Rectal smooth muscle tissue (tissue), 1 donor: ENCODE data around the gene CCL5.
"Not testable (repeated sequence)": the region's sequence is repeated elsewhere in the genome, so short reads cannot be mapped to it uniquely, and the experiment has no call there.

Experiments used
- H3K27ac ChIP-seq: one replicate; pipeline ENCODE4 v1.7.0; 2013; ENCODE audit warnings: low read depth, low read length, inconsistent platforms
- H3K27me3 ChIP-seq: one replicate; pipeline ENCODE4 v1.7.0; 2013; ENCODE audit warnings: low read length; ENCODE audit not compliant: control insufficient read depth, insufficient read depth
- H3K36me3 ChIP-seq: one replicate; pipeline ENCODE4 v1.7.0; 2013; ENCODE audit warnings: low read length; ENCODE audit not compliant: control insufficient read depth, insufficient read depth
- H3K4me1 ChIP-seq: one replicate; pipeline ENCODE4 v1.7.0; 2013; ENCODE audit warnings: low read length; ENCODE audit not compliant: control insufficient read depth, insufficient read depth
- H3K4me3 ChIP-seq: one replicate; pipeline ENCODE4 v1.7.0; 2013; ENCODE audit warnings: low read length
- H3K9ac ChIP-seq: one replicate; pipeline ENCODE4 v1.7.0; 2013; ENCODE audit warnings: low read length

Gene CCL5

GRCh38 chr17:35907691-35908090, 27.5 kb upstream of the CCL5 start:
- Histone ChIP-seq H3K4me3 (no peak overlapping the region), H3K4me1 (no peaks in the 10 kb centered on the region), H3K27ac (no peak overlapping the region), H3K27me3 (no peaks in the 10 kb centered on the region), H3K9ac (no peak overlapping the region), H3K36me3 (no peaks in the 10 kb centered on the region)

GRCh38 chr17:35906926-35907637, 26.9 kb upstream of the CCL5 start:
- H3K4me3 ChIP-seq, result no peak overlapping the region
- H3K27me3 ChIP-seq, result no peaks in the 10 kb centered on the region
- no peaks in the 10 kb centered on the region for H3K4me1 ChIP-seq
- no peak overlapping the region for H3K27ac ChIP-seq
- no peaks in the 10 kb centered on the region for H3K36me3 ChIP-seq
- H3K9ac ChIP-seq, result no peak overlapping the region

GRCh38 chr17:35906191-35906925, 26.2 kb upstream of the CCL5 start:
- Histone ChIP-seq H3K4me1 (no peaks in the 10 kb centered on the region), H3K27ac (no peak overlapping the region), H3K27me3 (no peaks in the 10 kb centered on the region), H3K36me3 (no peaks in the 10 kb centered on the region), H3K9ac (no peak overlapping the region), H3K4me3 (no peak overlapping the region)

- Histone ChIP-seq H3K9ac (no peak overlapping the region), H3K4me3 (no peak overlapping the region), H3K4me1 (no peaks in the 10 kb centered on the region), H3K27ac (no peak overlapping the region), H3K36me3 (no peaks in the 10 kb centered on the region), H3K27me3 (no peaks in the 10 kb centered on the region)
Observed at GRCh38 chr17:35903451-35903850, 23.3 kb upstream of the CCL5 start.

- Histone ChIP-seq H3K27ac (no peak overlapping the region), H3K4me1 (no peaks in the 10 kb centered on the region), H3K9ac (no peak overlapping the region), H3K36me3 (no peaks in the 10 kb centered on the region), H3K4me3 (no peak overlapping the region), H3K27me3 (no peaks in the 10 kb centered on the region)
Observed at GRCh38 chr17:35901631-35902175, 21.5 kb upstream of the CCL5 start.

- H3K27me3 ChIP-seq, result no peaks in the 10 kb centered on the region
- no peak overlapping the region for H3K9ac ChIP-seq
- no peak overlapping the region for H3K27ac ChIP-seq
- H3K4me1 ChIP-seq, result no peaks in the 10 kb centered on the region
- H3K36me3 ChIP-seq, result no peaks in the 10 kb centered on the region
- no peak overlapping the region for H3K4me3 ChIP-seq
Observed at GRCh38 chr17:35900708-35901480, 20.7 kb upstream of the CCL5 start.

GRCh38 chr17:35900280-35900679, 20.1 kb upstream of the CCL5 start:
- no peaks in the 10 kb centered on the region for H3K36me3 ChIP-seq
- no peaks in the 10 kb centered on the region for H3K4me1 ChIP-seq
- no peak overlapping the region for H3K9ac ChIP-seq
- H3K27ac ChIP-seq, result no peak overlapping the region
- H3K4me3 ChIP-seq, result no peak overlapping the region
- no peaks in the 10 kb centered on the region for H3K27me3 ChIP-seq

GRCh38 chr17:35898283-35899070, 18.3 kb upstream of the CCL5 start:
- Histone ChIP-seq H3K4me1 (no peaks in the 10 kb centered on the region), H3K27ac (no peak overlapping the region), H3K36me3 (no peaks in the 10 kb centered on the region), H3K4me3 (no peak overlapping the region), H3K9ac (no peak overlapping the region), H3K27me3 (no peaks in the 10 kb centered on the region)

- not testable (repeated sequence) for H3K27ac ChIP-seq, H3K9ac ChIP-seq, H3K4me3 ChIP-seq, H3K36me3 ChIP-seq, H3K27me3 ChIP-seq, H3K4me1 ChIP-seq
Observed at GRCh38 chr17:35897772-35898171, 17.6 kb upstream of the CCL5 start.

- no peaks in the 10 kb centered on the region for H3K4me1 ChIP-seq
- H3K36me3 ChIP-seq, result no peaks in the 10 kb centered on the region
- H3K9ac ChIP-seq, result no peak overlapping the region
- no peak overlapping the region for H3K27ac ChIP-seq
- no peak overlapping the region for H3K4me3 ChIP-seq
- no peaks in the 10 kb centered on the region for H3K27me3 ChIP-seq
Observed at GRCh38 chr17:35895636-35896587, 15.8 kb upstream of the CCL5 start.

- Histone ChIP-seq H3K4me1 (no peaks in the 10 kb centered on the region), H3K27ac (no peak overlapping the region), H3K27me3 (no peaks in the 10 kb centered on the region)
Observed at GRCh38 chr17:35894206-35894605, 14.0 kb upstream of the CCL5 start.

More at GRCh38 chr17:35894206-35894605, 14.0 kb upstream of the CCL5 start:
- Histone ChIP-seq H3K9ac (no peak overlapping the region), H3K4me3 (no peak overlapping the region), H3K36me3 (no peaks in the 10 kb centered on the region)
